CMK (cell line): ENCODE measurements around the gene CEMP1.

ENCODE experiments used
- DNase-seq: peaks from one replicate; pipeline ENCODE4 v3.0.0-alpha.2; 2010; ENCODE audit warnings: low read depth

The CEMP1 gene

GRCh38 chr16:2500430-2500917, 30.7 kb downstream of the CEMP1 start:
- no peak for DNase-seq

GRCh38 chr16:2499890-2500429, 31.2 kb downstream of the CEMP1 start:
- no peak for DNase-seq

GRCh38 chr16:2499454-2499853, 31.8 kb downstream of the CEMP1 start:
- DNase-seq = no peak

- no peak for DNase-seq
These were observed 32.5 kb downstream of the CEMP1 start for GRCh38 chr16:2498531-2499253.

GRCh38 chr16:2497695-2498484, 33.3 kb downstream of the CEMP1 start:
- DNase-seq = no peak

GRCh38 chr16:2497116-2497630, 34.0 kb downstream of the CEMP1 start:
- no peak for DNase-seq

- no peak for DNase-seq
These were observed 34.7 kb downstream of the CEMP1 start for GRCh38 chr16:2496223-2497115.

- no peak for DNase-seq
These were observed 36.2 kb downstream of the CEMP1 start for GRCh38 chr16:2495041-2495440.

GRCh38 chr16:2494616-2495015, 36.6 kb downstream of the CEMP1 start:
- no peak for DNase-seq

GRCh38 chr16:2493605-2494004, 37.6 kb downstream of the CEMP1 start:
- DNase-seq = no peak

- no peak for DNase-seq
These were observed 38.9 kb downstream of the CEMP1 start for GRCh38 chr16:2492292-2492691.

GRCh38 chr16:2490190-2491105, 40.8 kb downstream of the CEMP1 start:
- DNase-seq = no peak

- no peak for DNase-seq
These were observed 41.6 kb downstream of the CEMP1 start for GRCh38 chr16:2489581-2489980.

GRCh38 chr16:2487903-2488531, 43.2 kb downstream of the CEMP1 start:
- DNase-seq = no peak

GRCh38 chr16:2487517-2487842, 43.7 kb downstream of the CEMP1 start:
- no peak for DNase-seq

- DNase-seq = no peak
These were observed 44.3 kb downstream of the CEMP1 start for GRCh38 chr16:2486645-2487516.

GRCh38 chr16:2485811-2486507, 45.2 kb downstream of the CEMP1 start:
- DNase-seq = no peak

GRCh38 chr16:2484898-2485508, 46.2 kb downstream of the CEMP1 start:
- no peak for DNase-seq
